GF-D8 (cell line): ENCODE data around the gene ZFYVE28.

Experiments used
- DNase-seq: peaks from one replicate; lab custom pipeline; 2025; lab: John Stamatoyannopoulos, UW

Gene ZFYVE28

DNA sequence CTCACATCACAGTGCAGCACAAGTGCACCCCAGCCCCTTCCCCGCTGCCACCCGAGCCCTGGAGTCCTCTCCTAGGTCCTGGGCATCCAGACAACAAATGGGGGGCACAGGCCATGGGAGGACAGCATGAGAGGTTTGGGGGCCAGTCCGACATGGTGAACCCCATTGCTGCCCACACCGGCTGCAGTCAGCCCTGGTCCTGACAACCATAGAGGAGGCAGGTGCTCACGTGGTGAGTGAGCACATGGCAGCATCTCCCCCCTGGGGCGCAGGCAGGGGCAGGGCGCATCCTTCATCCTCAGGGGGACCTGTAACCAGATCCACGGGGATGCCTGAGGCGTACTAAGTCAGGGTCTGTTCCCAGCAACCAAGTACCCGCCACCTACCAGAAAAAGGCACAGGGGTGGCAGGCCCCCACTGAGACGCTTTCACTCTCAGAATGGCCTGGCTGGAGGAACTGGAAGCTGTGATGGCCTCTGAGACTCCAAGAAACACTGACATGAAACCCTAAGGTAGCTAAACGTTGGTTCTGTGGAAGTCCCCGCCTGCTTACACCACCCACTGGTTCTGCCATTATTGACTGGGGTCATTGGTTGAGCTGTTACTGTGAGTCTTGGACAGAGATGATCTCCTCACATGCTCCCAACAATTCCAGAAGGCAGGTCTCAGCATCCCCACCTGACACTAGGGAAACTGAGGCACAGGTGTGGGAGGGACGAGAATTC, 6.5 kb downstream of the ZFYVE28 start:
- no peak for DNase-seq

DNA sequence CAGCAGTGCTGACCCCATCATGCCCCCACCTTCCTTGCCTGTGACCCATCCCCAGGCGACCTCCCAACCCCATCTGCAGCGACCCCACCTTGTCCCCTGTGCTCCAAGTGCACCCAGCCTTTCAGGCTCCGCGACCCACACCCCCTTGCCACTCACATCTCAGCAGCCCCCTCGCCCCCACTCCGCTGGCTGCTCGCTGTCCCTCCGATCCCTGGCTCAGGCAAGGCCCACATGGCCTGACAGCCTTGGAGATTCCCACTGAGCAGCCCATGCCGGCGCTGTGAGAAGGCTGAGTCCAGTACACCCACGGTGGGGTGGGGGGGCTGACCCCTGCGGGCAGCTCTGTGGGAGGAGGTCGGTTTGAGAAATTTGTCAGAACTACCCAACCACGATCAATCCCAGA, 9.1 kb downstream of the ZFYVE28 start:
- no peak for DNase-seq

- no peak for DNase-seq
Observed at GRCh38 chr4:2408976-2409375, 9.5 kb downstream of the ZFYVE28 start.

DNA sequence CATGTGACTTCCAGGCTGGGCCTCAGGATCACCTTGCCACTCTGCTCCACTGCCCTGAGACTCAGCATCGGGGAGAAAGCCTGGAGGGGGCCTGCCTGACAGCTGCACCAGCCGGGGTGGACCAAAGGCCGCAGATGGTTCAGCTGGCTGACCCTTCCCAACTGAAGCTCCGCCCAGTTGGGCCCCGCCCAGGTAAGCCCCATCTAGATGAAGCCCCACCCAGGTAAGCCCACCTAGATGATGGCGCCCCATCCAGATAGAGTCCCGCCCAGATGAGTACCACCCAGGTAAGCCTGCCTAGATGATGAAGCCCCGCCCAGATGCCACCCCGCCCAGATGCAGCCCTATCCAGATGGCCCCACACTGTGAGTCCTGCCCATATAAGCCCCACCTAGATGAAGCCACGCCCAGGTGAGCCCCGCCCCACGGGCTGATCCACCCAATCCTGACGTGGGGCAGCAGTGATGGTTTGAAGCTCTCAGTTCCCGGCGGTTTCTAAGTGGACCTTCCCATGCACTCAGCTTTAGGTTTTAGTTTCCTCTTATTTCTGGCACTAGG, 10.0 kb downstream of the ZFYVE28 start:
- DNase-seq, result no peak

DNA sequence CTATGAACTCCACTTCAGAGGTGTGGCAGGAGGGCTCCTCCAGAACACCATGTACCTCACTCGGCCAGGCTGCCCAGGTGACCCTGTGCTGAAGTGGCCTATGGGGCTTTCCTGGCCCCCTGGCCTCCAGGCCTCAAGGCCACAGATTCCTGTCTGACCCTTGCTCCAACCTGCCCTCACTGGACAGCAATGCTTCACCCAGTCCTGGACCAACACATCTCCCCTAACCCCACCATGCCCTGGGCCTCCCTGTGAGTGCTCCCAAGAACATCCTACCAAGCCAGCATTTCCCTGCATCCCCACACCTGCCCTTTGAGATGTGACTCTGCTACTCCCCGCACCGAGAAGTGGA, 10.5 kb downstream of the ZFYVE28 start:
- DNase-seq, result no peak

DNA sequence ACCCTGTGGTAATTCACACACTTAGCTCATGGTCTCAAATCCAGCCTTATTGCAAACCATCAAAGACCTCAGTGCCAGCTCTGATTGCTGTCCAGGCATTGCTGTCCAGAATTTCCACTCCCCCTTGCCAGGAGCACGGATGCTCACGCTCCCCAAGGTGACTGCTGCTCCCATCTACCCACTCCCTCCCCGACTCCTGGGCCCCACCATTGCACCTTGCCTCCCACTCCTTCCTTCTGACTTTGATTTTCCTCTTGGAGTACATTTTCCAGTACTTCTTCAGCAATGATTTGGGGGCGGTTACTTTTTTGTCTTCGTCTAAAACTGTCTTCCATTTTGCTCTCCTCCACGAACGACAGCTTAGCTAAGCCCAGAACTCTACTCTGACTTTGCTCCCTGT, 11.5 kb downstream of the ZFYVE28 start:
- no peak for DNase-seq

- DNase-seq, result no peak
Observed at GRCh38 chr4:2406406-2406805, 12.0 kb downstream of the ZFYVE28 start.

DNA sequence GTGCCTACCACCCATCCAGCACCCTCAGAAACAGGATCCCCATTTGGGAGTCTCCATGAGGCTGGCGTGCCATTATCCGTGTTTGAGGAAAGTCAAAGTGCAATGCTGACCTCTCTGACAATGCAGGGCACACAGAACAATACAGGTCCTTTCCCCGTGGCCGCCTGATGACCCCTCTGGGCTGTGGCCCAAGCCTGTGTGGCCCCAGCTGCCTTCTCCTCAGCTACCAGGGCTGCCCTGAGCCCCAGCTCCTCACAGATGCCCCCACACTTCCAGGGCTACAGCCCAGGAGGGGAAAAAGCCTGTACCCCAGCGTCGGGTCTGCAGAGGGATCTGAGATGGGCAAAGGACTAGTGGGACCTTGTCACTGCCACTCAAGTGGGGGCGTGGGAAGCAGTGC, 15.5 kb downstream of the ZFYVE28 start:
- no peak for DNase-seq

- DNase-seq, result no peak
Observed at GRCh38 chr4:2402048-2402842, 16.2 kb downstream of the ZFYVE28 start.

- DNase-seq, result no peak
Observed at GRCh38 chr4:2401610-2401983, 16.8 kb downstream of the ZFYVE28 start.

GRCh38 chr4:2400841-2401609, 17.4 kb downstream of the ZFYVE28 start:
- no peak for DNase-seq

DNA sequence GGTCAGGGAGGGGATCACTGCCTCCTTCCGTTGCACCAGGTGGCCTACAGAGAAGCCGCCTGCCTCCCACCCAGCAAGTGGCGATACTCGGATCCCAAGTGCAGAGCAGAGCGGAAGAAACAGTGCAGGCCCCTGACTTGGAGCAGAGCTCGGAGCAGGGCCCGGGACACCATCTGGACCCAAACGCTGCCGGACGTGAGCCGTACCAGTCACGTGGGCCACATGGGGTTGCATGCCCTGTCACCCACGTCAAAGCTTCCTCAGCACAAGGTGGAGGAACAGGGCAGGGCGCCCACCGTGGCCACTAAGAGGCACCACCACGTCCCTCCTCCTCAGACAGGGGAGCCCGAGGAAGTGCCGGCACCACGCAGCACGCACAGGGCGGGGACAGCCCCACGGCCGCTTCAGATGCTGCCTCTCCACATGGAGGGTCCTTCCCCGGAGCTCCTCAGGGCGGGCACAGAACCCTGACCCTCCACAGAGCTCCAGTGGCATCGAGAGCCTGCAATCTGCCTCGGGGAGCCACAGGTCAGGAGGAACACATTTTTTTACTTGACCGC, 18.7 kb downstream of the ZFYVE28 start:
- no peak for DNase-seq

DNA sequence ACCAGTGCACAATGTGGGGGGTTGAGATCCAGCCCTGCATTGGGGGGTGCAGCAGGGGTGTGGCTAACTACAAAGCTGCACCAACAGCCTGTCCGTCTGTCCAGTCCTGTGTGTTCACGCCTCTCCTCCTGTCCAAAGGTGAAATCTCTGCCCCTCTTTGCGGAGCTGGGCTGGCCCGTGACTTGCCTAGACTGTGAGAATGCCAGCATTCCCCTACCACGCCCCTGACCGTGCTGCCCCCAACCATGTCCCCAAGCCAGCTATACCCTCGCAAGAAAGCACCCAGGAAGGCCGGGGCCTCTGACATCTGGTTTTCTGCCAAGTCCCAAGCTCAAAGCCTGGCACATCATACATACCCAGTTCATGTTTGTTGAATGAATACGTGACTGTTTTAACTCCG, 19.2 kb downstream of the ZFYVE28 start:
- no peak for DNase-seq

DNA sequence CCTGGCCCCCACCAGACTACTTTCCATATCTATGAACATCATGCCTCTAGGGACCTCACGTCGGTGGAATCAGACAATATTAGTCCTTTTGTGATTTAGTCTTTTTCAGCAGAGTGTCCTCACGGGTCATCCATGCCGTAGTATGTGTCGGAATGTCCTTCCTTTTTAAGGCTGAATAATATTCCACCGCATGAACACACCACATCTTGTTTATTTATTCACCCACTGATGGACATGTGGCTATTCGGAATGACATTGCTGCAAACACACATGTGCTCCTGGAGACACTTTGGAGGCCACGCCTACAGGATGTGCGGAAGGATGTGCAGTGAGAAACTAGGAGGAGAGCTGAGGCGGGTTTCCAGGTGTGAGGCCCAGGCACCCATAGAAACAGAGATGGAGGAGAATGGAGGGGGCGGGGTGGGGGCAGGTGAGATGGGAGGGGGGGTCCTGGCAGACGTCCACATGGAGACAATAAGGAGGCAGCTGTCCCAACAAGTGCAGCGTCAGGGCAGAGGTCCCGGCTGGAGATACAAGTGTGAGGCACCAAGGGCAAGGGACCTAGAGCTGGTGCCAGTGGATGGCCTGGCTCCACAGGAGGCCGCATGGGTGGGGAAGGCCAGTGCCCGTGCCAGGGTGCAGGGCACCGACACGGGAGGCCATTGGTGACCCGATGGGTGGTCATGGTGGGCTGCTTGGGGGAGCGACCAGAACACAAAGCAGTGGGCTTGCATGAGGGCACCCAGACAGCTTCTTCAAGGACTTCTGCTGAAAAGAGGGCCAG, 20.7 kb downstream of the ZFYVE28 start:
- no peak for DNase-seq

DNA sequence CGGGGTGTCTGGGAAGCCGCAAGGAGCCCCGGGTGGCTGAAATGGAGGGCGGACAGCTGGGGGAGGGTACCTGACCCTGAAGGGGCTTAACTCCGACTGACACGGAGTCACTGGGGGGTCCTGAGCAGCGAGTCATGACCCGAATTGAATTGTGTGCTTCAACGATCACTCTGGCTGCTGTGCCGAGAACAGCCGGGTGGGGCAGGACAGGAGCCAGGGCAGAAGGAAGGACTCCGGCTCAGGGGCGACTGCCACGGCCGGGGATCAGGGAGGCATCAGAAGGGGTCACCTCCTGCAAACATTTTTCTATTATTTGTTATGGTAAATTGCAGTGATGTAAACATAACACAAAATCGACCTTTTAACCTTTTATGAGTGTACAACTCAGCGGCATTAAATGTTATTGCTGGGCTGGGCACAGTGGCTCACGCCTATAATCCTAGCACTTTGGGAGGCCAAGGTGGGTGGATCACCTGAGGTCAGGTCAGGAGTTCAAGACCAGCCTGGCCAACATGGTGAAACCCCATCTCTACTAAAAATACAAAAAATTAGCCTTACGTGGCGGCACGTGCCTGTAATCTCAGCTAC, 21.6 kb downstream of the ZFYVE28 start:
- DNase-seq, result no peak

GRCh38 chr4:2395584-2395983, 22.9 kb downstream of the ZFYVE28 start:
- no peak for DNase-seq

- DNase-seq, result no peak
Observed at GRCh38 chr4:2395038-2395437, 23.4 kb downstream of the ZFYVE28 start.

DNA sequence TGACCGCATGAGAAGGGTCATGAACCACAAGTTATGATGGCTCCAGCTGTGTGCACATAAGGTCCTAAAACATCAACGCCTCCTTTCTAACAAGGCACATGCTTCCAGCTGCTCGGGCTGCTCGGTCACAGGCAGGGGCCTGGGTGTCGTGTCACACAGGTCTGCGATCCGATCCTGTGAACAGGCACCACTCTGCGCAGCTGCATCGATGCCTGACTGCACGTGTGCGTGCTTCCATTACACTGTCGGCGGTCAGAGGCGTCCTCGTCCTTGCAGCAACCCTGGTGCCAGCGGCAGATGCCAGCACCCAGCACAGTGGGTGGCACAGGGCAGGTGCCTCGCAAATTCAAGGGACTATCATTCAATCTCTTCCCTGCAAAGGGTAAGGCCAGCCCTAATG, 23.9 kb downstream of the ZFYVE28 start:
- no peak for DNase-seq

- no peak for DNase-seq
Observed at GRCh38 chr4:2393353-2394270, 24.8 kb downstream of the ZFYVE28 start.

DNA sequence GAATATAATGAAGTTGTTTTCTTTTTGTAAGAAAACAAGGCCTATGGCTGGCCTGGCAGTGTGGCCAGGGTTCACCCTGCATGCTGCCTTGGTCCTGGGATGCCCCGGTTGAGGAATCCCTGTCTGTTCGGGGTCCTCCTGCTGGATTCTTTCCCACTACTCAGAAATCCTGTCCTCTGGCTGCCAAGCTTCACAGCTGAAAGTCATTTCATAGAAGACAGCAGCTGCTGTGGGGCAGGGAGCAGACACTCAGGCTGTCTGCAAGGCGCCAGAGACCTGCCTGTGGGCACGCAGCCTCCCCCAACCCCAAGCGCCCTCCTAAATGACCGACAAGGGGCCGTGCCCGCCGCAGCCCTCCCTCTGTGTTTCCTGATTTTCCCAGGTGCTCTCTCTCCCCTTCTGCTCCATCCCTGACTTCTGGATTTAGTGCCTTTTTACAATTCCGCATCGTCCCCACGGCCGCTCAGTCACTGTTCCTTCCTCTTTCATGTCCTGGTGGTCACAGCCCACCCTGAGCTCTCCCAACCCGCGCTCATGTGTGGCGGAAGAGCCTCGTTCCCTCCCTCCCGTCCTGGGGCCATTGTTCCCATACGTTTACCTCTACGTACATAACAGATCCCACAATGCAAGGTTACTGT, 27.5 kb downstream of the ZFYVE28 start:
- DNase-seq, result no peak
